SH-SY5Y (cell line): ENCODE results near the gene PCGF3.

ENCODE experiments used
- GATA2 ChIP-seq: IDR thresholded peaks from 2 replicates; pipeline ENCODE4 v1.6.1; 2011; ENCODE audit warnings: mild to moderate bottlenecking, low read depth, low read length
- GATA3 ChIP-seq: IDR thresholded peaks from 2 replicates; pipeline ENCODE4 v1.6.1; 2011; ENCODE audit warnings: low read depth, mild to moderate bottlenecking, low read length, moderate library complexity

DNA sequence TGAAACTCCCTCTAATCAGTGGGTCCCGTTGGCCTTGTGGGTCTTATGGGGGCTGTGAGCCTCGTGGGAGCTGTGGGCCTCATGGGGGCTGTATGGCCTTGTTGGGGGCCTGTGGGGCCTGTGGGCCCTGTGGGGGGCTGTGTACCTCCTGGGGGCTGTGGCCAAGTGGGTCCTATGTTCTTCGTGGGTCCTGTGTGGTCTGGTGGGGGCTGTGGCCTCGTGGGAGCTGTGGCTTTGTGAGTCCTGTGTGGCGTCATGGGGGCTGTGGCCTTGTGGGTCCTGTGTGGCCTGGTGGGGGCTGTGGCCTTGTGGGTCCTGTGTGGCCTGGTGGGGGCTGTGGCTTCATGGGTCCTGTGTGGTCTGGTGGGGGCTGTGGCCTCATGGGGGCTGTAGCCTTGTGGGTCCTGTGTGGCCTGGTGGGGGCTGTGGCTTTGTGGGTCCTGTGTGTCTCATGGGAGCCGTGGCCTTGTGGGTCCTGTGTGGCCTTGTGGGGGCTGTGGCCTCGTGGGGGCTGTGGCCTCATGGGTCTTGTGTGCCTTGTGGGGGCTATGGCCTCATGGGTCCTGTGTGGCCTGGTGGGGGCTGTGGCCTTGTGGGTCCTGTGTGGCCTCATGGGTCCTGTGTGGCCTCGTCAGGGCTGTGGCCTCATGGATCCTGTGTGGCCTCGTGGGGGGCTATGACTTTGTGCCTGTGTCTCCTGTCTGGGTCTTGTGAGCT, 7.4 kb downstream of the PCGF3 start:
- TF ChIP-seq GATA2 (no peak), GATA3 (no peak)
